Skeletal muscle satellite cell (primary cell): ENCODE measurements around the gene GSTM2.

Experiments
- H3K27me3 ChIP-seq: 2 replicates; pipeline ENCODE4 v1.7.0; 2013; ENCODE audit warnings: low read length; ENCODE audit not compliant: control insufficient read depth, insufficient read depth
- H3K36me3 ChIP-seq: 2 replicates; pipeline ENCODE4 v1.7.0; 2013; ENCODE audit warnings: mild to moderate bottlenecking, control low read depth, low read length; ENCODE audit not compliant: insufficient read depth
- H3K4me1 ChIP-seq: 2 replicates; pipeline ENCODE4 v1.7.0; 2013; ENCODE audit warnings: low read length; ENCODE audit not compliant: control insufficient read depth, insufficient read depth
- H3K4me2 ChIP-seq: 2 replicates; pipeline ENCODE4 v1.7.0; 2013; ENCODE audit warnings: mild to moderate bottlenecking, low read length
- H3K4me3 ChIP-seq: 2 replicates; pipeline ENCODE4 v1.7.0; 2013; ENCODE audit warnings: low read length
- H3K9ac ChIP-seq: 2 replicates; pipeline ENCODE4 v1.7.0; 2013; ENCODE audit warnings: mild to moderate bottlenecking, low read depth, low read length, moderate library complexity
- H3K9me3 ChIP-seq: replicated peaks from 2 replicates; pipeline ENCODE4 v1.7.0; 2013; ENCODE audit warnings: mild to moderate bottlenecking, control low read depth, low read length

The GSTM2 gene

GRCh38 chr1:109624201-109625010 is 43.5 kb upstream of the GSTM2 start:
- Histone ChIP-seq H3K9me3 (no peaks in the 10 kb centered on the region), H3K4me3 (peak overlapping the region; percentile 21), H3K4me2 (peak overlapping the region; percentile 24), H3K36me3 (peaks cover 42% of the 10 kb centered on the region), H3K27me3 (no peaks in the 10 kb centered on the region), H3K4me1 (peaks cover 38% of the 10 kb centered on the region), H3K9ac (peak overlapping the region; percentile 0)

- Histone ChIP-seq H3K9ac (no peak overlapping the region), H3K4me3 (no peak overlapping the region), H3K27me3 (no peaks in the 10 kb centered on the region), H3K4me1 (peaks cover 36% of the 10 kb centered on the region), H3K4me2 (peak overlapping the region; percentile 4), H3K9me3 (no peaks in the 10 kb centered on the region), H3K36me3 (peaks cover 50% of the 10 kb centered on the region)
Observed at GRCh38 chr1:109625176-109625575, 42.7 kb upstream of the GSTM2 start.

- Histone ChIP-seq H3K4me2 (peak overlapping the region; percentile 4), H3K27me3 (no peaks in the 10 kb centered on the region), H3K36me3 (peaks cover 54% of the 10 kb centered on the region), H3K9me3 (no peaks in the 10 kb centered on the region), H3K4me1 (peaks cover 36% of the 10 kb centered on the region), H3K9ac (no peak overlapping the region), H3K4me3 (no peak overlapping the region)
Observed at GRCh38 chr1:109625601-109626560, 42.0 kb upstream of the GSTM2 start.

GRCh38 chr1:109626682-109627408 is 41.0 kb upstream of the GSTM2 start:
- H3K9me3 ChIP-seq = no peaks in the 10 kb centered on the region
- H3K36me3 ChIP-seq = peaks cover 64% of the 10 kb centered on the region
- H3K4me3 ChIP-seq = no peak overlapping the region
- no peak overlapping the region for H3K9ac ChIP-seq
- no peaks in the 10 kb centered on the region for H3K27me3 ChIP-seq
- peaks cover 30% of the 10 kb centered on the region for H3K4me1 ChIP-seq
- no peak overlapping the region for H3K4me2 ChIP-seq

GRCh38 chr1:109627692-109628399 is 40.0 kb upstream of the GSTM2 start:
- no peaks in the 10 kb centered on the region for H3K27me3 ChIP-seq
- no peaks in the 10 kb centered on the region for H3K9me3 ChIP-seq
- peaks cover 63% of the 10 kb centered on the region for H3K36me3 ChIP-seq
- no peak overlapping the region for H3K4me2 ChIP-seq
- H3K4me1 ChIP-seq = peaks cover 20% of the 10 kb centered on the region
- H3K9ac ChIP-seq = no peak overlapping the region
- H3K4me3 ChIP-seq = no peak overlapping the region

- Histone ChIP-seq H3K4me2 (no peak overlapping the region), H3K4me3 (no peak overlapping the region), H3K27me3 (no peaks in the 10 kb centered on the region), H3K36me3 (peaks cover 63% of the 10 kb centered on the region), H3K4me1 (peaks cover 11% of the 10 kb centered on the region), H3K9ac (no peak overlapping the region), H3K9me3 (no peaks in the 10 kb centered on the region)
Observed at GRCh38 chr1:109628540-109629321, 39.1 kb upstream of the GSTM2 start.

- H3K27me3 ChIP-seq = no peaks in the 10 kb centered on the region
- H3K9me3 ChIP-seq = no peaks in the 10 kb centered on the region
- H3K4me1 ChIP-seq = peaks cover 4% of the 10 kb centered on the region
- no peak overlapping the region for H3K4me2 ChIP-seq
- peaks cover 63% of the 10 kb centered on the region for H3K36me3 ChIP-seq
- H3K4me3 ChIP-seq = no peak overlapping the region
- no peak overlapping the region for H3K9ac ChIP-seq
Observed at GRCh38 chr1:109629372-109630030, 38.4 kb upstream of the GSTM2 start.

- Histone ChIP-seq H3K4me3 (no peak overlapping the region), H3K9ac (no peak overlapping the region), H3K36me3 (peaks cover 63% of the 10 kb centered on the region), H3K4me2 (no peak overlapping the region), H3K9me3 (no peaks in the 10 kb centered on the region), H3K4me1 (no peaks in the 10 kb centered on the region), H3K27me3 (no peaks in the 10 kb centered on the region)
Observed at GRCh38 chr1:109630081-109630897, 37.6 kb upstream of the GSTM2 start.

- peaks cover 57% of the 10 kb centered on the region for H3K36me3 ChIP-seq
- H3K9ac ChIP-seq = no peak overlapping the region
- no peak overlapping the region for H3K4me3 ChIP-seq
- peaks cover 3% of the 10 kb centered on the region for H3K4me1 ChIP-seq
- no peaks in the 10 kb centered on the region for H3K27me3 ChIP-seq
- no peak overlapping the region for H3K4me2 ChIP-seq
- H3K9me3 ChIP-seq = no peaks in the 10 kb centered on the region
Observed at GRCh38 chr1:109630898-109631512, 36.9 kb upstream of the GSTM2 start.
